GM23248 (cell line): ENCODE data around the gene PHF12.

Source experiments
- EZH2 ChIP-seq: fragments of 200-600 bp; sonication (generic); IDR thresholded peaks from 2 replicates; pipeline ENCODE4 v1.6.1; 2018; ENCODE audit warnings: antibody characterized with exemption, mild to moderate bottlenecking; ENCODE audit not compliant: insufficient read depth, poor library complexity, severe bottlenecking
- EZH2phosphoT487 ChIP-seq: fragments of 200-600 bp; sonication (generic); IDR thresholded peaks from 2 replicates; pipeline ENCODE4 v1.6.1; 2018; ENCODE audit warnings: antibody characterized with exemption, moderate library complexity, mild to moderate bottlenecking, low read depth; ENCODE audit not compliant: insufficient read depth

GRCh38 chr17:28908640-28909167, 42.6 kb downstream of the PHF12 start:
- TF ChIP-seq EZH2phosphoT487: no peak
- no peak for TF ChIP-seq EZH2
